Hepatocyte (in vitro differentiated cells): Measurements from ENCODE around the gene SDK1. TPM values are rescaled to one million over a fixed set of nuclear protein-coding genes. Genes with fewer than 3 reads are reported as not detected.

Experiments used
- DNase-seq: peaks from one replicate; pipeline ENCODE4 v3.0.0-alpha.2; 2016; ENCODE audit warnings: low spot score
- H2AFZ ChIP-seq: fragments of 200-600 bp; sonication (generic); 2 replicates; pipeline ENCODE4 v1.6.0; 2016; ENCODE audit warnings: antibody characterized with exemption, mild to moderate bottlenecking
- H3K27ac ChIP-seq: fragments of 200-600 bp; sonication (generic); 2 replicates; pipeline ENCODE4 v1.5.1; 2016; ENCODE audit warnings: mild to moderate bottlenecking
- H3K27me3 ChIP-seq: fragments of 200-600 bp; sonication (generic); 2 replicates; pipeline ENCODE4 v1.6.1; 2016
- H3K36me3 ChIP-seq: fragments of 200-600 bp; sonication (generic); replicated peaks from 2 replicates; pipeline ENCODE4 v1.5.1; 2016; ENCODE audit warnings: low read depth; ENCODE audit not compliant: insufficient read depth
- H3K4me1 ChIP-seq: fragments of 200-600 bp; sonication (generic); 2 replicates; pipeline ENCODE4 v1.5.1; 2016; ENCODE audit warnings: mild to moderate bottlenecking, moderate library complexity; ENCODE audit not compliant: insufficient read depth
- H3K4me2 ChIP-seq: fragments of 200-600 bp; sonication (generic); 2 replicates; pipeline ENCODE4 v1.6.0; 2016
- H3K4me3 ChIP-seq: fragments of 200-600 bp; sonication (generic); 2 replicates; pipeline ENCODE4 v1.5.1; 2016; ENCODE audit warnings: mild to moderate bottlenecking
- H3K79me2 ChIP-seq: fragments of 200-600 bp; sonication (generic); 2 replicates; pipeline ENCODE4 v1.6.0; 2017; ENCODE audit warnings: mild to moderate bottlenecking
- H3K9me2 ChIP-seq: fragments of 200-600 bp; sonication (generic); replicated peaks from 2 replicates; pipeline ENCODE4 v1.6.0; 2017; ENCODE audit warnings: mild to moderate bottlenecking; ENCODE audit not compliant: insufficient read depth
- H3K9me3 ChIP-seq: fragments of 200-600 bp; sonication (generic); 2 replicates; pipeline ENCODE4 v1.5.1; 2016; ENCODE audit warnings: low read depth, mild to moderate bottlenecking
- H4K20me1 ChIP-seq: fragments of 200-600 bp; sonication (generic); 2 replicates; pipeline ENCODE4 v1.6.0; 2016; ENCODE audit warnings: mild to moderate bottlenecking; ENCODE audit not compliant: insufficient read depth, poor library complexity, severe bottlenecking
- EZH2 ChIP-seq: fragments of 200-600 bp; sonication (generic); IDR thresholded peaks from 2 replicates; pipeline ENCODE4 v1.6.1; 2016; ENCODE audit warnings: antibody characterized with exemption, mild to moderate bottlenecking, borderline replicate concordance
- EZH2phosphoT487 ChIP-seq: fragments of 200-600 bp; sonication (generic); IDR thresholded peaks from one replicate; pipeline ENCODE4 v1.6.1; 2018; ENCODE audit warnings: antibody characterized with exemption, mild to moderate bottlenecking, low read depth, moderate library complexity; ENCODE audit not compliant: unreplicated experiment, severe bottlenecking
- WGBS: methylation state at CpG from one replicate; pipeline ENCODE4 v1.1.6; 2016; ENCODE audit warnings: low lambda C conversion rate; ENCODE audit errors: missing lambda C conversion rate; 5-methylcytosine and 5-hydroxymethylcytosine counted together
- polyA plus RNA-seq: library from polyadenylated mRNA; unstranded; fragments of >200 nt; fragmentation: Nextera tagmentation; extraction: Ambion mirVana; gene quantifications from 2 replicates; pipeline ENCODE4 v1.2.1, GENCODE V29; 2016
- total RNA-seq: library from RNA; depleted of rRNA; stranded (reverse); fragments of >200 nt; gene quantifications from 2 replicates; pipeline ENCODE4 v1.2.3, GENCODE V29; 2014
- TF ChIP-seq, protein P1 (sequence below): fragments of 200-600 bp; sonication (generic); IDR thresholded peaks from 2 replicates; pipeline ENCODE4 v1.5.1; 2016; ENCODE audit warnings: antibody characterized with exemption, mild to moderate bottlenecking; ENCODE audit not compliant: poor library complexity

The SDK1 gene
- total and polyA plus RNA-seq, 2 experiments from 2014 or later = 4.3 to 10.0 TPM

DNA sequence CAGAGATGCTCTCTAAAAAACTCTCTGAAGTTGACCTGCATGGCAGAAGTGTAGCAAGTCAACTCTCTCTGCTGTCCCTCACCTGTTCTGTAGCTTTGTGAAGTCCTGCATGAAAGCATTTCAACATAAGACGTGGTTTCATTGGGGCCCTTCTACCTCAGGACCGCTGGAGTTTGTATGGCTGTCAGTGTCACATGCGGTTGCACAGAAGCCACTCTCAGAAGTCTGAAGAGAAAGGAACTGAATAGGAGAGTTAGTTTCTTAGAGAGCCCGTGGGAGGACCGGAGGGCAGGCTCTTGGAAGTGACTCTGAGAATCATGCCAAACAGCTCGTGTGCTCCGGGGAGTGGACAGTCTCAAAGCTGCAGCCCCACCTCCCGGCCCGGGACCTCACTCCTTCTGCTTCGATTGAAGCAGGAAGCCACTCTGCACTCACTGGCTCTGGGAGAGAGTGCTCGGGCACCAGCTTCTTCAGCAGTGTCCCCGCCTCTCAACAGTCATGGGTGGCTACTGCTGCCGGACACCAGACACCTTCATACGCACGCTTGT, 486.7 kb downstream of the SDK1 start:
- H3K79me2 ChIP-seq = no peaks in the 10 kb centered on the region
- 77% methylated on average over 15 of the region's 15 CpGs for WGBS
- no peaks in the 10 kb centered on the region for H4K20me1 ChIP-seq
- no peaks in the 10 kb centered on the region for H3K27me3 ChIP-seq
- DNase-seq = no peak
- H2AFZ ChIP-seq = no peak overlapping the region
- H3K9me2 ChIP-seq = no peaks in the 10 kb centered on the region
- peaks cover 5% of the 10 kb centered on the region for H3K9me3 ChIP-seq
- no peak overlapping the region for H3K4me3 ChIP-seq
- no peak overlapping the region for H3K4me2 ChIP-seq
- TF ChIP-seq, protein P1, sequence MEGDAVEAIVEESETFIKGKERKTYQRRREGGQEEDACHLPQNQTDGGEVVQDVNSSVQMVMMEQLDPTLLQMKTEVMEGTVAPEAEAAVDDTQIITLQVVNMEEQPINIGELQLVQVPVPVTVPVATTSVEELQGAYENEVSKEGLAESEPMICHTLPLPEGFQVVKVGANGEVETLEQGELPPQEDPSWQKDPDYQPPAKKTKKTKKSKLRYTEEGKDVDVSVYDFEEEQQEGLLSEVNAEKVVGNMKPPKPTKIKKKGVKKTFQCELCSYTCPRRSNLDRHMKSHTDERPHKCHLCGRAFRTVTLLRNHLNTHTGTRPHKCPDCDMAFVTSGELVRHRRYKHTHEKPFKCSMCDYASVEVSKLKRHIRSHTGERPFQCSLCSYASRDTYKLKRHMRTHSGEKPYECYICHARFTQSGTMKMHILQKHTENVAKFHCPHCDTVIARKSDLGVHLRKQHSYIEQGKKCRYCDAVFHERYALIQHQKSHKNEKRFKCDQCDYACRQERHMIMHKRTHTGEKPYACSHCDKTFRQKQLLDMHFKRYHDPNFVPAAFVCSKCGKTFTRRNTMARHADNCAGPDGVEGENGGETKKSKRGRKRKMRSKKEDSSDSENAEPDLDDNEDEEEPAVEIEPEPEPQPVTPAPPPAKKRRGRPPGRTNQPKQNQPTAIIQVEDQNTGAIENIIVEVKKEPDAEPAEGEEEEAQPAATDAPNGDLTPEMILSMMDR = no peak
- no peak for TF ChIP-seq EZH2
- TF ChIP-seq EZH2phosphoT487 = no peak
- H3K27ac ChIP-seq = no peak overlapping the region
- no peaks in the 10 kb centered on the region for H3K4me1 ChIP-seq
- H3K36me3 ChIP-seq = no peaks in the 10 kb centered on the region

DNA sequence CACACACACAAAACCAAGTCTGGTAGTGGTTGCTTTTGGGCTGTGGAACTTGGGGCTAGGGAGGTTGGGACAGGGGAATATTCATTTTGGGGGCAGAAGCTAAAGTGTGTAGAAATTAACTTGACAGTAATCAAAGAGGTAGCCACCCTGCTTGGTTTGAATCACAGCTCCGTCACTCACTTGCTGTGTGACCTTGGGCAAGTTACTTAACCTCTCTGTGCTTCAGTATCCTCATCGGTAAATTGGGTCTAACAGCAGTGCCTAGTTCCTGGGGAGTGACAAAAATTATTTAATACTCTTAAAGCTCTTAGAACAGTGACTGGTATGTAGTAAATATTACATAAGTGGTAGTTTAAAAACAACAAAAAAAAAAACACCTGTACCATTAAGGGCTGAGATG, 489.8 kb downstream of the SDK1 start:
- Histone ChIP-seq H4K20me1 (no peaks in the 10 kb centered on the region), H3K4me2 (no peak overlapping the region), H3K4me3 (no peak overlapping the region), H3K9me2 (no peaks in the 10 kb centered on the region), H3K9me3 (no peaks in the 10 kb centered on the region), H2AFZ (no peak overlapping the region), H3K36me3 (no peaks in the 10 kb centered on the region), H3K27me3 (no peaks in the 10 kb centered on the region), H3K27ac (no peak overlapping the region), H3K79me2 (no peaks in the 10 kb centered on the region), H3K4me1 (no peaks in the 10 kb centered on the region)
- 96% methylated on average over 2 of the region's 2 CpGs for WGBS
- no peak for DNase-seq
- TF ChIP-seq EZH2 = no peak
- TF ChIP-seq EZH2phosphoT487 = no peak
- TF ChIP-seq, protein P1 = no peak

DNA sequence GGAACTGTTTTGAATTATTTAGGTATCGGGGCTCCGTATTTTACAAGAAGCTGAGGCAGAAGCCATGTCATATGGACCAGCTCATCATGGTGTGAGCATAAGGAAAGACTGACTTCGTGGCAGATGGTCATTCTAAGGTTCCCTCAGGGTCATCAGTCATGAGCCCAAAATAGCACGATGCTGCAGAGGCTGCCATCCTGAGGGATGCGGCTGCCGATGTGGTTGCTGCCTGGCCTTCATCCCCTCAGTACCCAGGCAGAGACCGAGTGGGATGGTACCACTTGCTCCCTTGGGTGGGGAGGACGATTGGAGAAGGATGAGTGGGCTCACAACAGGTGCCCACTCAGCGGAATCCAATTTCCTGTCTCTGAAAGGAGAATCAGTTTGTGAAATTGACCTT, 490.3 kb downstream of the SDK1 start:
- 81% methylated on average over 9 of the region's 9 CpGs for WGBS
- no peak overlapping the region for H3K4me3 ChIP-seq
- TF ChIP-seq, protein P1 = no peak
- TF ChIP-seq EZH2 (no peak), EZH2phosphoT487 (no peak)
- no peak overlapping the region for H3K4me2 ChIP-seq
- no peaks in the 10 kb centered on the region for H3K4me1 ChIP-seq
- H3K27me3 ChIP-seq = no peaks in the 10 kb centered on the region
- H4K20me1 ChIP-seq = no peaks in the 10 kb centered on the region
- H2AFZ ChIP-seq = no peak overlapping the region
- H3K79me2 ChIP-seq = no peaks in the 10 kb centered on the region
- DNase-seq = no peak
- H3K27ac ChIP-seq = no peak overlapping the region
- H3K9me3 ChIP-seq = no peaks in the 10 kb centered on the region
- no peaks in the 10 kb centered on the region for H3K9me2 ChIP-seq
- no peaks in the 10 kb centered on the region for H3K36me3 ChIP-seq
